WTC11 (cell line): ENCODE results near the gene LGALS9. TPM values are rescaled to one million over a fixed set of nuclear protein-coding genes. Genes with fewer than 3 reads are reported as not detected.

Experiments used
- ATAC-seq: fragments of 200-7000 bp; cut with Tn5 transposase; 2 replicates; pipeline ENCODE4 v1.10.0; 2021; ENCODE audit warnings: mild to moderate bottlenecking, moderate library complexity
- CTCF ChIA-PET: fragments of 300-600 bp; sonication (Branson Sonifier 250); formaldehyde crosslinking; loops from one replicate; lab custom pipeline; 2021; ENCODE audit warnings: antibody characterized with exemption; lab: Charles Lee
- POLR2A ChIA-PET: fragments of 350-600 bp; sonication (Branson Sonifier 250); formaldehyde crosslinking; loops from one replicate; lab custom pipeline; 2021; ENCODE audit warnings: antibody characterized with exemption; lab: Charles Lee
- DNase-seq: peaks from one replicate; pipeline ENCODE4 v3.0.0; 2021; ENCODE audit warnings: low spot score
- H3K27ac Mint-ChIP-seq: 2 replicates; pipeline ENCODE4 v1.8.0; 2021; ENCODE audit warnings: mixed read lengths
- H3K27me3 Mint-ChIP-seq: 2 replicates; pipeline ENCODE4 v1.8.0; 2021; ENCODE audit warnings: low read depth, mild to moderate bottlenecking, moderate library complexity, mixed read lengths
- H3K36me3 Mint-ChIP-seq: 2 replicates; pipeline ENCODE4 v1.8.0; 2021; ENCODE audit warnings: mixed read lengths
- H3K4me1 Mint-ChIP-seq: 2 replicates; pipeline ENCODE4 v1.8.0; 2022; ENCODE audit warnings: mixed read lengths
- H3K4me3 Mint-ChIP-seq: 2 replicates; pipeline ENCODE4 v1.8.0; 2021; ENCODE audit warnings: mild to moderate bottlenecking, moderate library complexity, mixed read lengths
- H3K9me3 Mint-ChIP-seq: 2 replicates; pipeline ENCODE4 v1.8.0; 2021; ENCODE audit warnings: mixed read lengths
- CREM ChIP-seq: sonication (generic); formaldehyde crosslinking; IDR thresholded peaks from 2 replicates; pipeline ENCODE4 v1.8.1; 2022; ENCODE audit warnings: mild to moderate bottlenecking, missing genetic modification reagents, moderate library complexity
- ELF4 ChIP-seq: sonication (generic); formaldehyde crosslinking; IDR thresholded peaks from 2 replicates; pipeline ENCODE4 v1.8.1; 2022; ENCODE audit warnings: low read depth, mild to moderate bottlenecking, moderate library complexity, missing genetic modification reagents
- EMX1 ChIP-seq: fragments of 250-450 bp; sonication (Bioruptor Pico); IDR thresholded peaks from 2 replicates; pipeline ENCODE4 v1.8.0; 2021; ENCODE audit warnings: mild to moderate bottlenecking
- ETV6 ChIP-seq: sonication (generic); formaldehyde crosslinking; IDR thresholded peaks from 2 replicates; pipeline ENCODE4 v1.8.1; 2022; ENCODE audit warnings: mild to moderate bottlenecking, missing genetic modification reagents
- FOXJ3 ChIP-seq: sonication (generic); formaldehyde crosslinking; IDR thresholded peaks from 2 replicates; pipeline ENCODE4 v1.9.0; 2021; ENCODE audit warnings: missing genetic modification reagents, mild to moderate bottlenecking, borderline replicate concordance
- GRHL2 ChIP-seq: fragments of 250-450 bp; sonication (Bioruptor Pico); IDR thresholded peaks from 2 replicates; pipeline ENCODE4 v1.8.0; 2022; ENCODE audit warnings: mild to moderate bottlenecking, moderate library complexity; ENCODE audit not compliant: insufficient replicate concordance, severe bottlenecking
- GTF2I ChIP-seq: fragments of 250-450 bp; sonication (Bioruptor Pico); conservative IDR thresholded peaks from 2 replicates; pipeline ENCODE4 v1.4.0; 2021; ENCODE audit warnings: mild to moderate bottlenecking
- KAT7 ChIP-seq: sonication (generic); formaldehyde crosslinking; IDR thresholded peaks from 2 replicates; pipeline ENCODE4 v1.8.1; 2023; ENCODE audit warnings: missing genetic modification reagents, mild to moderate bottlenecking, borderline replicate concordance
- MYBL2 ChIP-seq: sonication (generic); formaldehyde crosslinking; IDR thresholded peaks from 2 replicates; pipeline ENCODE4 v1.8.1; 2023; ENCODE audit warnings: mild to moderate bottlenecking, moderate library complexity, missing genetic modification reagents
- NR2C2 ChIP-seq: sonication (generic); formaldehyde crosslinking; IDR thresholded peaks from 2 replicates; pipeline ENCODE4 v1.8.0; 2022; ENCODE audit warnings: mild to moderate bottlenecking, missing genetic modification reagents
- RORB ChIP-seq: fragments of 250-450 bp; sonication (Bioruptor Pico); IDR thresholded peaks from 2 replicates; pipeline ENCODE4 v1.9.0; 2021; ENCODE audit warnings: mild to moderate bottlenecking
- SMAD4 ChIP-seq: sonication (generic); formaldehyde crosslinking; IDR thresholded peaks from 2 replicates; pipeline ENCODE4 v1.8.0; 2022; ENCODE audit warnings: mild to moderate bottlenecking, missing genetic modification reagents
- SP1 ChIP-seq: sonication (generic); formaldehyde crosslinking; conservative IDR thresholded peaks from 2 replicates; pipeline ENCODE4 v1.8.1; 2022; ENCODE audit warnings: missing genetic modification reagents
- ZBTB21 ChIP-seq: sonication (generic); formaldehyde crosslinking; IDR thresholded peaks from 2 replicates; pipeline ENCODE4 v1.8.1; 2023; ENCODE audit warnings: mild to moderate bottlenecking, missing genetic modification reagents, borderline replicate concordance
- ZNF416 ChIP-seq: fragments of 250-450 bp; sonication (Bioruptor Pico); IDR thresholded peaks from 2 replicates; pipeline ENCODE4 v1.9.0; 2021; ENCODE audit warnings: mild to moderate bottlenecking, inconsistent platforms
- total RNA-seq: library from RNA; stranded (reverse); gene quantifications from 3 replicates; pipeline ENCODE4 v1.2.3, GENCODE V29; 2021
- TF ChIP-seq, protein P1 (sequence below): fragments of 200-600 bp; IDR thresholded peaks from 2 replicates; pipeline ENCODE4 v1.8.0; 2022; ENCODE audit warnings: antibody characterized with exemption
- TF ChIP-seq, protein P2 (sequence below): fragments of 250-450 bp; sonication (Bioruptor Pico); IDR thresholded peaks from 2 replicates; pipeline ENCODE4 v1.9.0; 2021; ENCODE audit warnings: moderate library complexity, mild to moderate bottlenecking, inconsistent platforms, borderline replicate concordance
- TF ChIP-seq, protein P3 (sequence below): sonication (generic); formaldehyde crosslinking; IDR thresholded peaks from 2 replicates; pipeline ENCODE4 v1.8.0; 2022; ENCODE audit warnings: mild to moderate bottlenecking, missing genetic modification reagents
- TF ChIP-seq, protein P4 (sequence below): sonication (generic); formaldehyde crosslinking; conservative IDR thresholded peaks from 2 replicates; pipeline ENCODE4 v1.8.1; 2023; ENCODE audit warnings: mild to moderate bottlenecking, low read depth, missing genetic modification reagents, moderate library complexity
- TF ChIP-seq, protein P5 (sequence below): sonication (generic); formaldehyde crosslinking; conservative IDR thresholded peaks from 2 replicates; pipeline ENCODE4 v1.8.1; 2022; ENCODE audit warnings: mild to moderate bottlenecking, missing genetic modification reagents
- TF ChIP-seq, protein P6 (sequence below): fragments of 250-450 bp; sonication (Bioruptor Pico); IDR thresholded peaks from 2 replicates; pipeline ENCODE4 v1.9.0; 2021; ENCODE audit warnings: mild to moderate bottlenecking
- TF ChIP-seq, protein P7 (sequence below): sonication (generic); formaldehyde crosslinking; IDR thresholded peaks from 2 replicates; pipeline ENCODE4 v1.8.0; 2023; ENCODE audit warnings: mild to moderate bottlenecking, missing genetic modification reagents

The LGALS9 gene
- total RNA-seq, 1 experiment from 2014 or later: 5.7 TPM

DNA sequence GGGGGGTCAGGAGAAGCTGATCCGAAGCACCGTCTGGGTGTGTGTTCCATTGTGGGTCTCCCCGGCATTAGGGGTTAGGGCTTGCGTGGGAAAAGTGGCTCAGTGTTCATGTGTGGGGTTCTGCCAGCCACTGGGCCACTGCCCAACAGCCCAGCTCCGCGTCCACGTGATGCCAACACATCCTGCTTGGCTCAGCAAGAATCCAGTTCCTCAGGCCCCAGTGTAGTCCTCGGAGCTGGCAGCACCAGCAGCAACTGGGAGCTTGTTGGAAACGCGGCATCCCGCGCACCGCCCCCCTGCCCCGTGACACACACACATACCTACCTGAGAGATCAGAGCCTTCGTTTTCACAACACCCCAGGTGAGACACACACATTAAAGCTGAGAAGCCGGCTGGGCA lies 18.9 kb downstream of the LGALS9 start:
- TF ChIP-seq ZBTB21 (CRISPR knock-in tag) (no peak), CREM (CRISPR knock-in tag) (no peak), NR2C2 (CRISPR knock-in tag) (no peak), EMX1 (CRISPR knock-in tag) (no peak), ELF4 (CRISPR knock-in tag) (no peak), GTF2I (CRISPR knock-in tag) (no peak), FOXJ3 (CRISPR knock-in tag) (no peak), MYBL2 (CRISPR knock-in tag) (no peak), SP1 (CRISPR knock-in tag) (no peak), GRHL2 (CRISPR knock-in tag) (no peak)
- TF ChIP-seq, protein P1, sequence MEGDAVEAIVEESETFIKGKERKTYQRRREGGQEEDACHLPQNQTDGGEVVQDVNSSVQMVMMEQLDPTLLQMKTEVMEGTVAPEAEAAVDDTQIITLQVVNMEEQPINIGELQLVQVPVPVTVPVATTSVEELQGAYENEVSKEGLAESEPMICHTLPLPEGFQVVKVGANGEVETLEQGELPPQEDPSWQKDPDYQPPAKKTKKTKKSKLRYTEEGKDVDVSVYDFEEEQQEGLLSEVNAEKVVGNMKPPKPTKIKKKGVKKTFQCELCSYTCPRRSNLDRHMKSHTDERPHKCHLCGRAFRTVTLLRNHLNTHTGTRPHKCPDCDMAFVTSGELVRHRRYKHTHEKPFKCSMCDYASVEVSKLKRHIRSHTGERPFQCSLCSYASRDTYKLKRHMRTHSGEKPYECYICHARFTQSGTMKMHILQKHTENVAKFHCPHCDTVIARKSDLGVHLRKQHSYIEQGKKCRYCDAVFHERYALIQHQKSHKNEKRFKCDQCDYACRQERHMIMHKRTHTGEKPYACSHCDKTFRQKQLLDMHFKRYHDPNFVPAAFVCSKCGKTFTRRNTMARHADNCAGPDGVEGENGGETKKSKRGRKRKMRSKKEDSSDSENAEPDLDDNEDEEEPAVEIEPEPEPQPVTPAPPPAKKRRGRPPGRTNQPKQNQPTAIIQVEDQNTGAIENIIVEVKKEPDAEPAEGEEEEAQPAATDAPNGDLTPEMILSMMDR: no peak
- TF ChIP-seq, protein P2, sequence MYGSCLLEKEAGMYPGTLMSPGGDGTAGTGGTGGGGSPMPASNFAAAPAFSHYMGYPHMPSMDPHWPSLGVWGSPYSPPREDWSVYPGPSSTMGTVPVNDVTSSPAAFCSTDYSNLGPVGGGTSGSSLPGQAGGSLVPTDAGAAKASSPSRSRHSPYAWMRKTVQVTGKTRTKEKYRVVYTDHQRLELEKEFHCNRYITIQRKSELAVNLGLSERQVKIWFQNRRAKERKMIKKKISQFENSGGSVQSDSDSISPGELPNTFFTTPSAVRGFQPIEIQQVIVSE: no peak
- TF ChIP-seq, protein P3, sequence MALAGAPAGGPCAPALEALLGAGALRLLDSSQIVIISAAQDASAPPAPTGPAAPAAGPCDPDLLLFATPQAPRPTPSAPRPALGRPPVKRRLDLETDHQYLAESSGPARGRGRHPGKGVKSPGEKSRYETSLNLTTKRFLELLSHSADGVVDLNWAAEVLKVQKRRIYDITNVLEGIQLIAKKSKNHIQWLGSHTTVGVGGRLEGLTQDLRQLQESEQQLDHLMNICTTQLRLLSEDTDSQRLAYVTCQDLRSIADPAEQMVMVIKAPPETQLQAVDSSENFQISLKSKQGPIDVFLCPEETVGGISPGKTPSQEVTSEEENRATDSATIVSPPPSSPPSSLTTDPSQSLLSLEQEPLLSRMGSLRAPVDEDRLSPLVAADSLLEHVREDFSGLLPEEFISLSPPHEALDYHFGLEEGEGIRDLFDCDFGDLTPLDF (CRISPR knock-in tag): no peak
- TF ChIP-seq, protein P4, sequence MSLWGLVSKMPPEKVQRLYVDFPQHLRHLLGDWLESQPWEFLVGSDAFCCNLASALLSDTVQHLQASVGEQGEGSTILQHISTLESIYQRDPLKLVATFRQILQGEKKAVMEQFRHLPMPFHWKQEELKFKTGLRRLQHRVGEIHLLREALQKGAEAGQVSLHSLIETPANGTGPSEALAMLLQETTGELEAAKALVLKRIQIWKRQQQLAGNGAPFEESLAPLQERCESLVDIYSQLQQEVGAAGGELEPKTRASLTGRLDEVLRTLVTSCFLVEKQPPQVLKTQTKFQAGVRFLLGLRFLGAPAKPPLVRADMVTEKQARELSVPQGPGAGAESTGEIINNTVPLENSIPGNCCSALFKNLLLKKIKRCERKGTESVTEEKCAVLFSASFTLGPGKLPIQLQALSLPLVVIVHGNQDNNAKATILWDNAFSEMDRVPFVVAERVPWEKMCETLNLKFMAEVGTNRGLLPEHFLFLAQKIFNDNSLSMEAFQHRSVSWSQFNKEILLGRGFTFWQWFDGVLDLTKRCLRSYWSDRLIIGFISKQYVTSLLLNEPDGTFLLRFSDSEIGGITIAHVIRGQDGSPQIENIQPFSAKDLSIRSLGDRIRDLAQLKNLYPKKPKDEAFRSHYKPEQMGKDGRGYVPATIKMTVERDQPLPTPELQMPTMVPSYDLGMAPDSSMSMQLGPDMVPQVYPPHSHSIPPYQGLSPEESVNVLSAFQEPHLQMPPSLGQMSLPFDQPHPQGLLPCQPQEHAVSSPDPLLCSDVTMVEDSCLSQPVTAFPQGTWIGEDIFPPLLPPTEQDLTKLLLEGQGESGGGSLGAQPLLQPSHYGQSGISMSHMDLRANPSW (CRISPR knock-in tag): no peak
- TF ChIP-seq, protein P5, sequence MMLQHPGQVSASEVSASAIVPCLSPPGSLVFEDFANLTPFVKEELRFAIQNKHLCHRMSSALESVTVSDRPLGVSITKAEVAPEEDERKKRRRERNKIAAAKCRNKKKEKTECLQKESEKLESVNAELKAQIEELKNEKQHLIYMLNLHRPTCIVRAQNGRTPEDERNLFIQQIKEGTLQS (CRISPR knock-in tag): no peak
- TF ChIP-seq, all 79 proteins: peak for 0
- ChIA-PET POLR2A (no interaction called here), CTCF (interaction anchor here (0.8 to 5.7 kb wide), 12 partner anchors 12 to 413 kb away, joined by 3 to 67 read pairs (median 6); no protein-coding TSS in a partner anchor)
- Mint-ChIP-seq H3K36me3 (no peaks in the 10 kb centered on the region), H3K27me3 (no peaks in the 10 kb centered on the region; the same call in 1 of the 2 replicates), H3K27ac (no peak overlapping the region), H3K9me3 (no peaks in the 10 kb centered on the region), H3K4me3 (no peak overlapping the region), H3K4me1 (peaks cover 23% of the 10 kb centered on the region)
- no peak for DNase-seq
- no peak for ATAC-seq

DNA sequence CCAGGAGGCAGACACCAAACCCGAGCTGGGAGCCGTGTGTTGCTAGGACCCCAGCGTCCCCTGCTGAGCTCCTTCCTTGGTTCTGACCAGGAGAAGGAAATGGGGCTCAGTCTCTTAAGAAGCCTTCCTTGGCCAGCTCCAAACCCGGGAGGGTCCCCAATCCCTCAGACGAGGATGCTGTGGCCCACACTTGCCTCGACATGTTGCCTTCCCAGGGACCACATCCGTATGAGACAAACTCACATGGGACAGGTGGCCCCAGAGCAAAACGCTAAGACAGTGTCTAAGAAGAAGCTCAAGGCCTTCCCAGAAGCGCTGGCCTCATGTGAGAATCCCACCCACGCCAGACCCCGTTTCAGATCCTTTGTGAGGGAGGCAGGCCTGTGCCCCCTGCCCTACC lies 19.8 kb downstream of the LGALS9 start:
- CTCF ChIA-PET: interaction anchor here (0.6 to 5.7 kb wide), 33 partner anchors 10 to 600 kb away, joined by 3 to 67 read pairs (median 4); partner anchors contain the start of genes KSR1 and NOS2

More for the DNA sequence above, 19.8 kb downstream of the LGALS9 start:
- H3K36me3 Mint-ChIP-seq: no peaks in the 10 kb centered on the region
- ATAC-seq (no peak), DNase-seq (no peak)
- POLR2A ChIA-PET: no interaction called here
- no peaks in the 10 kb centered on the region; the same call in 1 of the 2 replicates for H3K27me3 Mint-ChIP-seq
- H3K4me3 Mint-ChIP-seq: no peak overlapping the region
- TF ChIP-seq RORB (CRISPR knock-in tag) (no peak), SMAD4 (CRISPR knock-in tag) (no peak), ZNF416 (CRISPR knock-in tag) (no peak), ETV6 (no peak), KAT7 (CRISPR knock-in tag) (no peak)
- TF ChIP-seq, protein P6, sequence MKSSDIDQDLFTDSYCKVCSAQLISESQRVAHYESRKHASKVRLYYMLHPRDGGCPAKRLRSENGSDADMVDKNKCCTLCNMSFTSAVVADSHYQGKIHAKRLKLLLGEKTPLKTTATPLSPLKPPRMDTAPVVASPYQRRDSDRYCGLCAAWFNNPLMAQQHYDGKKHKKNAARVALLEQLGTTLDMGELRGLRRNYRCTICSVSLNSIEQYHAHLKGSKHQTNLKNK: no peak
- TF ChIP-seq, protein P7, sequence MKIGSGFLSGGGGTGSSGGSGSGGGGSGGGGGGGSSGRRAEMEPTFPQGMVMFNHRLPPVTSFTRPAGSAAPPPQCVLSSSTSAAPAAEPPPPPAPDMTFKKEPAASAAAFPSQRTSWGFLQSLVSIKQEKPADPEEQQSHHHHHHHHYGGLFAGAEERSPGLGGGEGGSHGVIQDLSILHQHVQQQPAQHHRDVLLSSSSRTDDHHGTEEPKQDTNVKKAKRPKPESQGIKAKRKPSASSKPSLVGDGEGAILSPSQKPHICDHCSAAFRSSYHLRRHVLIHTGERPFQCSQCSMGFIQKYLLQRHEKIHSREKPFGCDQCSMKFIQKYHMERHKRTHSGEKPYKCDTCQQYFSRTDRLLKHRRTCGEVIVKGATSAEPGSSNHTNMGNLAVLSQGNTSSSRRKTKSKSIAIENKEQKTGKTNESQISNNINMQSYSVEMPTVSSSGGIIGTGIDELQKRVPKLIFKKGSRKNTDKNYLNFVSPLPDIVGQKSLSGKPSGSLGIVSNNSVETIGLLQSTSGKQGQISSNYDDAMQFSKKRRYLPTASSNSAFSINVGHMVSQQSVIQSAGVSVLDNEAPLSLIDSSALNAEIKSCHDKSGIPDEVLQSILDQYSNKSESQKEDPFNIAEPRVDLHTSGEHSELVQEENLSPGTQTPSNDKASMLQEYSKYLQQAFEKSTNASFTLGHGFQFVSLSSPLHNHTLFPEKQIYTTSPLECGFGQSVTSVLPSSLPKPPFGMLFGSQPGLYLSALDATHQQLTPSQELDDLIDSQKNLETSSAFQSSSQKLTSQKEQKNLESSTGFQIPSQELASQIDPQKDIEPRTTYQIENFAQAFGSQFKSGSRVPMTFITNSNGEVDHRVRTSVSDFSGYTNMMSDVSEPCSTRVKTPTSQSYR: no peak
- H3K9me3 Mint-ChIP-seq: no peaks in the 10 kb centered on the region
- peaks cover 23% of the 10 kb centered on the region for H3K4me1 Mint-ChIP-seq
- H3K27ac Mint-ChIP-seq: no peak overlapping the region
